ENCODE data around the gene TMC6.

Gene TMC6

GRCh38 chr17:78131172-78132083, 2.9 kb upstream of the TMC6 start:
- TF ChIP-seq, protein P1, sequence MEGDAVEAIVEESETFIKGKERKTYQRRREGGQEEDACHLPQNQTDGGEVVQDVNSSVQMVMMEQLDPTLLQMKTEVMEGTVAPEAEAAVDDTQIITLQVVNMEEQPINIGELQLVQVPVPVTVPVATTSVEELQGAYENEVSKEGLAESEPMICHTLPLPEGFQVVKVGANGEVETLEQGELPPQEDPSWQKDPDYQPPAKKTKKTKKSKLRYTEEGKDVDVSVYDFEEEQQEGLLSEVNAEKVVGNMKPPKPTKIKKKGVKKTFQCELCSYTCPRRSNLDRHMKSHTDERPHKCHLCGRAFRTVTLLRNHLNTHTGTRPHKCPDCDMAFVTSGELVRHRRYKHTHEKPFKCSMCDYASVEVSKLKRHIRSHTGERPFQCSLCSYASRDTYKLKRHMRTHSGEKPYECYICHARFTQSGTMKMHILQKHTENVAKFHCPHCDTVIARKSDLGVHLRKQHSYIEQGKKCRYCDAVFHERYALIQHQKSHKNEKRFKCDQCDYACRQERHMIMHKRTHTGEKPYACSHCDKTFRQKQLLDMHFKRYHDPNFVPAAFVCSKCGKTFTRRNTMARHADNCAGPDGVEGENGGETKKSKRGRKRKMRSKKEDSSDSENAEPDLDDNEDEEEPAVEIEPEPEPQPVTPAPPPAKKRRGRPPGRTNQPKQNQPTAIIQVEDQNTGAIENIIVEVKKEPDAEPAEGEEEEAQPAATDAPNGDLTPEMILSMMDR (conservative IDR thresholded peaks at IDR 0.05; ENCODE audit: low read length) = no peak
- H3K4me3 ChIP-seq (ENCODE audit: low read length) = no peak overlapping the region
- no peak for DNase-seq (ENCODE audit: low read depth)

GRCh38 chr17:78130437-78131101, 2.0 kb upstream of the TMC6 start, which contains the start of gene TMC8:
Gene TMC8 (plus strand): TSS chr17:78130771. CDS start chr17:78131589, 818 bp downstream.
- DNase-seq (ENCODE audit: low read depth) = no peak
- no peak within 1 kb of the TSS for H3K4me3 ChIP-seq (ENCODE audit: low read length)
- TF ChIP-seq, protein P1 (conservative IDR thresholded peaks at IDR 0.05; ENCODE audit: low read length) = no peak

DNA sequence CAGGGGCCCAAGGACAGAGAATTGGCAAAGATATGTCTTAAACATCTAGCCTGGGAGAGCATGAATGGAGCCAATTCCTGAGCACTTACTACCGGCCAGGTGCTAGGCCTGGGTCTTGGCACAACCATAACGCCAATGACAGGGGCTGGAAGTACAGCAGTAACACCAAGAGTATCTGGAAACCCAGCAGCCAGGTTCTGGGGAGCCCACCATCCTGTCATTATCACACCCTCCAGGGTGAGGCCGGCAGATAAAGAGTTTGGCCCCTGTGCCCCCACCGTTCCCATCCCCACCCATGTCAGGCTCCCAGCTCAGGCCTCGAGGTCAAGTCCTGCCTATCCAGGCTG, 1.5 kb upstream of the TMC6 start:
- DNase-seq (ENCODE audit: low read depth) = no peak
- H3K4me3 ChIP-seq (ENCODE audit: low read length) = no peak overlapping the region
- TF ChIP-seq, protein P1 (conservative IDR thresholded peaks at IDR 0.05; ENCODE audit: low read length) = no peak

- no peak overlapping the region for H3K4me3 ChIP-seq (ENCODE audit: low read length)
- no peak for DNase-seq (ENCODE audit: low read depth)
- TF ChIP-seq, protein P1 (conservative IDR thresholded peaks at IDR 0.05; ENCODE audit: low read length) = no peak
Measured at GRCh38 chr17:78129351-78130089, 965 bp upstream of the TMC6 start.

DNA sequence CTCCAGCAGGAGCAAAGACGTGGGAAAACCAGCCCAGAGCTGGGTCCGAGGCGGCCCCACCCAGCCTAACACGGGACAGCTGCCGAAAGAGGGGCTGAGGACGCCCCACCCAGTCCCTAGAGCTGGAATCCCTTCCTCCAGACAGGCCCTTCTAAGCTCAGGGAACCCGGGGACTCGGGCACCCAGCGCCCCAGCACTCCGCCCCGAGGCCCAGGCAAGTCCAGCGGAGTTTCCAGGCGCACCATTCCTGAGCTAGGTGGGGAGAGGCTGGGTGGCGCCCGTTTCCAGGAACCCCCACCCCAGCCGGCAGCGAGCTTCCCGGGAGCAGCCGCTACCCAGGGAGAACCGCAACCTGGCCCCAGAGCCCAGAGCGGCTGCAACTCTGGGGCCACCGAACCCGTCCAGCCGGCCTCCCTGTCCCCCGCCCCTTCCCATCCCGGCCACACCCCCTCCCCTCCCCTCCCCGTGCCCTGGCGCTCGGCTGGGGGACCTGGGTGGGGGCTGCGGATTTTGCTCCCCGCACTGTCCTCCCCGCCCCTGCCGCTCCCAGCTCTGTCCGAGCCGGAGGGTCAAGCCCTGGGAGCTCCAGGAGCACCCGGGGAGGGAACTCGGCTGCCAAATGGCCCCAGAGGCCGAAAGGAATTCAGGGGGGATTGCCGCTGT, 536 bp downstream of the TMC6 start:
- DNase-seq (ENCODE audit: low read depth) = no peak
- TF ChIP-seq, protein P1 (conservative IDR thresholded peaks at IDR 0.05; ENCODE audit: low read length) = no peak
- peak overlapping the region; percentile 22 for H3K4me3 ChIP-seq (ENCODE audit: low read length)

GRCh38 chr17:78127239-78127887, 1.2 kb downstream of the TMC6 start:
- DNase-seq (ENCODE audit: low read depth) = no peak
- H3K4me3 ChIP-seq (ENCODE audit: low read length) = no peak overlapping the region
- TF ChIP-seq, protein P1 (conservative IDR thresholded peaks at IDR 0.05; ENCODE audit: low read length) = no peak
